Measurements from ENCODE around the gene ASB7. TPM values are rescaled to one million over a fixed set of nuclear protein-coding genes. Genes with fewer than 3 reads are reported as not detected.

ASB7 gene
- total RNA-seq, 6 donors from 2014 or later = 11.7 to 19.8 (median 14.2) TPM

GRCh38 chr15:100627789-100628395 lies 25.5 kb downstream of the ASB7 start:
- peaks cover 7 to 35% (median 13%) of the 10 kb centered on the region in 4 donors for H3K36me3 ChIP-seq
- peak in 1 of 2 donors; percentile 53 for DNase-seq
- peak; percentile 86 to 92 for ATAC-seq (ENCODE audit: low FRiP score in 2 of 2)
- H3K4me3 ChIP-seq = no peak overlapping the region
- 39 to 40% methylated on average over 6 of the region's 6 CpGs for WGBS, 2 donors
- no peaks in the 10 kb centered on the region for H3K27me3 ChIP-seq
- no peak for TF ChIP-seq POLR2A (IDR thresholded peaks at IDR 0.05)
- TF ChIP-seq CTCF (IDR thresholded peaks at IDR 0.05) = peak; percentile 78 to 87 (median 82)
- H3K4me1 ChIP-seq = no peaks in the 10 kb centered on the region
- no peak overlapping the region for H3K27ac ChIP-seq
- H3K9me3 ChIP-seq = no peaks in the 10 kb centered on the region

GRCh38 chr15:100628746-100629145 lies 26.4 kb downstream of the ASB7 start:
- TF ChIP-seq POLR2AphosphoS5 (IDR thresholded peaks at IDR 0.05) (no peak), POLR2A (IDR thresholded peaks at IDR 0.05) (no peak), CTCF (IDR thresholded peaks at IDR 0.05) (no peak), EP300 (IDR thresholded peaks at IDR 0.05) (no peak)
- Histone ChIP-seq H3K4me1 (peaks cover 2 to 6% (median 5%) of the 10 kb centered on the region in 4 donors), H3K27ac (no peak overlapping the region), H3K9me3 (no peaks in the 10 kb centered on the region), H3K36me3 (peaks cover 7 to 35% (median 13%) of the 10 kb centered on the region in 4 donors), H3K27me3 (no peaks in the 10 kb centered on the region), H3K4me3 (no peak overlapping the region)
- no peak for ATAC-seq (ENCODE audit: low FRiP score in 2 of 2)
- 77 to 82% methylated on average over 3 of the region's 3 CpGs for WGBS, 2 donors
- DNase-seq = no peak

- Histone ChIP-seq H3K36me3 (peaks cover 7 to 35% (median 13%) of the 10 kb centered on the region in 4 donors), H3K9me3 (no peaks in the 10 kb centered on the region), H3K27ac (no peak overlapping the region), H3K4me1 (peaks cover 4 to 7% (median 6%) of the 10 kb centered on the region in 4 donors), H3K27me3 (no peaks in the 10 kb centered on the region), H3K4me3 (no peak overlapping the region)
- peak in 1 of 2 donors; percentile 59 for DNase-seq
- ATAC-seq (ENCODE audit: low FRiP score in 2 of 2) = no peak
- TF ChIP-seq POLR2AphosphoS5 (IDR thresholded peaks at IDR 0.05) (no peak), EP300 (IDR thresholded peaks at IDR 0.05) (no peak), POLR2A (IDR thresholded peaks at IDR 0.05) (no peak), CTCF (IDR thresholded peaks at IDR 0.05) (no peak)
- 84 to 90% methylated on average over 9 to 10 of the region's 10 CpGs for WGBS, 2 donors
Observed at GRCh38 chr15:100631831-100632230, 29.4 kb downstream of the ASB7 start.

- WGBS, 2 donors = 67 to 80% methylated on average over 1 of the region's 1 CpG
- Histone ChIP-seq H3K27ac (no peak overlapping the region), H3K9me3 (no peaks in the 10 kb centered on the region), H3K36me3 (peaks cover 7 to 35% (median 13%) of the 10 kb centered on the region in 4 donors), H3K27me3 (no peaks in the 10 kb centered on the region), H3K4me3 (no peak overlapping the region), H3K4me1 (peaks cover 5 to 9% (median 7%) of the 10 kb centered on the region in 4 donors)
- peak in 1 of 2 donors; percentile 42 for ATAC-seq (ENCODE audit: low FRiP score in 2 of 2)
- TF ChIP-seq EP300 (IDR thresholded peaks at IDR 0.05) = no peak
- TF ChIP-seq POLR2A (IDR thresholded peaks at IDR 0.05) = no peak
- TF ChIP-seq POLR2AphosphoS5 (IDR thresholded peaks at IDR 0.05) = no peak
- TF ChIP-seq CTCF (IDR thresholded peaks at IDR 0.05) = no peak
- DNase-seq = peak in 1 of 2 donors; percentile 39
Observed at GRCh38 chr15:100633763-100634075, 31.3 kb downstream of the ASB7 start.
